ENCODE measurements around the gene SLCO2A1.

GRCh38 chr3:133939463-133939835 is 90.3 kb downstream of the SLCO2A1 start:
- TF ChIP-seq POLR2AphosphoS5 (IDR thresholded peaks at IDR 0.05): no peak
- no peak for TF ChIP-seq CTCF (IDR thresholded peaks at IDR 0.05)
